Heart left ventricle (tissue), 16 donors: ENCODE measurements around the gene TBX4. TPM values are rescaled to one million over a fixed set of nuclear protein-coding genes. Genes with fewer than 3 reads are reported as not detected.
"Not testable (repeated sequence)": the region's sequence is repeated elsewhere in the genome, so short reads cannot be mapped to it uniquely, and the experiment has no call there.

Experiments
- ATAC-seq, 4 donors: fragments of 200-7000 bp; cut with Tn5 transposase; one replicate each; pipeline ENCODE4 v1.9.1; 2020 to 2022; ENCODE audit warnings: moderate library complexity in 4 of 4, mild to moderate bottlenecking in 3 of 4, moderate number of reproducible peaks in 1 of 4
- DNase-seq, 5 donors: peaks; one replicate each; pipeline ENCODE4 v3.0.0-alpha.2; 2020
- H3K27ac ChIP-seq, 12 donors: fragments of 200-600 bp; sonication (generic) in 4 of 12; one replicate each; pipeline versions ENCODE4 v1.5.0 to v1.8.0; 2016 to 2022; ENCODE audit warnings: mild to moderate bottlenecking in 2 of 12
- H3K27me3 ChIP-seq, 9 donors: fragments of 200-600 bp; sonication (generic) in 2 of 9; one replicate each; pipeline versions ENCODE4 v1.5.1 to v1.8.0; 2016 to 2022; ENCODE audit warnings: mild to moderate bottlenecking in 3 of 9
- H3K36me3 ChIP-seq, 9 donors: fragments of 200-600 bp; sonication (generic) in 2 of 9; one replicate each; pipeline versions ENCODE4 v1.5.0 to v1.8.0; 2018 to 2022; ENCODE audit warnings: mild to moderate bottlenecking in 2 of 9
- H3K4me1 ChIP-seq, 12 donors: fragments of 200-600 bp; sonication (generic) in 4 of 12; one replicate each; pipeline versions ENCODE4 v1.5.0 to v1.8.0; 2016 to 2022; ENCODE audit warnings: mild to moderate bottlenecking in 3 of 12
- H3K4me3 ChIP-seq, 12 donors: fragments of 200-600 bp; sonication (generic) in 4 of 12; one replicate each; pipeline versions ENCODE4 v1.5.0 to v1.8.0; 2017 to 2022; ENCODE audit warnings: mild to moderate bottlenecking in 9 of 12, moderate library complexity in 4 of 12
- H3K9me3 ChIP-seq, 12 donors: fragments of 200-600 bp; sonication (generic) in 4 of 12; one replicate each; pipeline versions ENCODE4 v1.5.0 to v1.8.0; 2016 to 2022; ENCODE audit warnings: mild to moderate bottlenecking in 1 of 12
- CTCF ChIP-seq, 12 donors: fragments of 200-600 bp; sonication (generic) in 4 of 12; IDR thresholded peaks; one replicate each; pipeline versions ENCODE4 v1.5.0 to v1.8.0; 2018 to 2022; ENCODE audit warnings: antibody characterized with exemption in 12 of 12, mild to moderate bottlenecking in 5 of 12
- POLR2A ChIP-seq, 2 donors: fragments of 450-650 bp; IDR thresholded peaks; one replicate each; pipeline ENCODE4 v1.6.1; 2017; ENCODE audit warnings: antibody characterized with exemption in 2 of 2, mild to moderate bottlenecking in 2 of 2, moderate library complexity in 2 of 2
- WGBS, 4 donors: extraction: QIAGEN DNeasy Blood & Tissue Kit in 2 of 4; methylation state at CpG; one replicate each; pipeline versions ENCODE4 v1.1.5 to v1.1.7; 2013 to 2018; 5-methylcytosine and 5-hydroxymethylcytosine counted together
- intact Hi-C, 10 donors: fragments of 100-400 bp; cut with DNase I; formaldehyde crosslinking; loops; one replicate each; pipeline versions ENCODE4 v1.11.1 to v1.14.2; 2022
- polyA plus RNA-seq, 2 donors: library from polyadenylated mRNA; stranded (reverse); fragments of 200-250 nt; gene quantifications; one replicate each; pipeline ENCODE4 v1.2.3, GENCODE V29; 2013
- total RNA-seq, 9 donors: library from RNA; depleted of rRNA in 2 of 9; stranded (reverse); fragments of >200 nt in 2 of 9; fragmentation: NEBNext Ultra II Directional in 3 of 9; extraction: Animal tissue kit (Norgen Biotek cat#: 25700) in 3 of 9; gene quantifications; one replicate each; pipeline versions ENCODE4 v1.1.0 to v1.2.4, GENCODE V29; 2016 to 2023
- donor health status: ischemic (EF 13 %, LVEDD 7.1; RV severe dilation, severe dysfunction).
- donor health status: healthy with polysubstance abuse.
- donor health status: DM: no; HTN: yes; CAD: no.
- donor health status: DM: no; HTN: no; CAD: no.
- donor health status: ischemic (EF 25% LVEDD 6.9; RV normal size, moderate dysfunction).
- donor health status: ischemic (EF 25% LVEDD 5.7; RV mildly dilated, moderate dysfunction).
- donor health status: healthy.
- donor health status: DM: yes; HTN: yes; CAD: no.
- donor health status: ischemic (EF 35%, LVEDD 5.7; RV mildly dilated, moderate dysfunction).
- donor health status: nonischemic (EF 11% LVEDD 7.7; RV severe dilation, severe dysfunction).
- donor health status: DM: yes; HTN: yes; CAD: no.
- donor health status: PGD.
- donor health status: ischemic (EF 29% LVEDD 5.4; RV normal size, mild dysfunction).
- donor health status: nonischemic (EF 23%, LVEDD 6.1; RV moderate dilation, normal function).

Gene TBX4
- total and polyA plus RNA-seq, 11 donors, result 0.07 to 0.29 (median 0.10) TPM; not detected in 7

- Histone ChIP-seq H3K27ac (no peak overlapping the region), H3K9me3 (no peaks in the 10 kb centered on the region), H3K27me3 (peaks cover 0 to 55% (median 13%) of the 10 kb centered on the region in 9 donors), H3K4me3 (no peak overlapping the region), H3K4me1 (no peaks in the 10 kb centered on the region), H3K36me3 (no peaks in the 10 kb centered on the region)
- DNase-seq (no peak), ATAC-seq (no peak)
- WGBS, 4 donors, result 81 to 86% (median 85%) methylated on average over 6 of the region's 6 CpGs
- intact Hi-C loops, result loop anchor here in 1 of 10 donors (10.0 kb wide), 1 partner anchor 60 kb away; no protein-coding TSS in a partner anchor
- TF ChIP-seq CTCF (IDR thresholded peaks at IDR 0.05) (no peak), POLR2A (IDR thresholded peaks at IDR 0.05) (no peak)
Observed at GRCh38 chr17:61444831-61445230, 7.4 kb upstream of the TBX4 start.

- H3K36me3 ChIP-seq, result no peaks in the 10 kb centered on the region
- DNase-seq, result no peak
- peaks cover 0 to 12% (median 8%) of the 10 kb centered on the region in 12 donors for H3K4me1 ChIP-seq
- H3K9me3 ChIP-seq, result no peaks in the 10 kb centered on the region
- TF ChIP-seq CTCF (IDR thresholded peaks at IDR 0.05) (no peak), POLR2A (IDR thresholded peaks at IDR 0.05) (no peak)
- ATAC-seq, result no peak
- no peak overlapping the region for H3K4me3 ChIP-seq
- no peak overlapping the region for H3K27ac ChIP-seq
- intact Hi-C loops, result loop anchor here in 1 of 10 donors (10.0 kb wide), 1 partner anchor 57 kb away; no protein-coding TSS in a partner anchor
- peaks cover 13 to 76% (median 32%) of the 10 kb centered on the region in 9 donors for H3K27me3 ChIP-seq
Observed at GRCh38 chr17:61447358-61447757, 4.9 kb upstream of the TBX4 start.

GRCh38 chr17:61448042-61448441, 4.2 kb upstream of the TBX4 start:
- no peaks in the 10 kb centered on the region for H3K9me3 ChIP-seq
- peaks cover 18 to 78% (median 39%) of the 10 kb centered on the region in 9 donors for H3K27me3 ChIP-seq
- H3K4me1 ChIP-seq, result peaks cover 0 to 16% (median 10%) of the 10 kb centered on the region in 12 donors
- DNase-seq (no peak), ATAC-seq (no peak)
- no peak overlapping the region for H3K4me3 ChIP-seq
- H3K36me3 ChIP-seq, result no peaks in the 10 kb centered on the region
- TF ChIP-seq POLR2A (IDR thresholded peaks at IDR 0.05) (no peak), CTCF (IDR thresholded peaks at IDR 0.05) (no peak)
- intact Hi-C loops, result loop anchor here in 1 of 10 donors (10.0 kb wide), 1 partner anchor 57 kb away; no protein-coding TSS in a partner anchor
- H3K27ac ChIP-seq, result no peak overlapping the region
- WGBS, 4 donors, result 58 to 70% (median 67%) methylated on average over 2 of the region's 2 CpGs

- WGBS, 4 donors, result 74 to 98% (median 96%) methylated on average over 4 of the region's 4 CpGs
- not testable (repeated sequence) for H3K36me3 ChIP-seq, H3K9me3 ChIP-seq, H3K4me3 ChIP-seq, DNase-seq, ATAC-seq, H3K27ac ChIP-seq
- H3K27me3 ChIP-seq, result peaks cover 21 to 83% (median 46%) of the 10 kb centered on the region in 9 donors
- intact Hi-C loops, result loop anchor here in 1 of 10 donors (10.0 kb wide), 1 partner anchor 56 kb away; no protein-coding TSS in a partner anchor
- peaks cover 0 to 20% (median 11%) of the 10 kb centered on the region in 12 donors for H3K4me1 ChIP-seq
Observed at GRCh38 chr17:61449140-61449539, 3.1 kb upstream of the TBX4 start.
